Prostate gland (tissue), 2 donors: Measurements from ENCODE around the gene SLC35E3.

Experiments used
- POLR2A ChIP-seq: fragments of 450-650 bp; IDR thresholded peaks from one replicate; pipeline ENCODE4 v1.6.1; 2016; ENCODE audit warnings: antibody characterized with exemption, mild to moderate bottlenecking
- POLR2AphosphoS5 ChIP-seq: sonication (generic); formaldehyde crosslinking; IDR thresholded peaks from one replicate; pipeline ENCODE4 v1.6.1; 2017; ENCODE audit warnings: antibody characterized with exemption
- TF ChIP-seq, protein P1 (sequence below), 4 experiments: fragments of 200-600 bp in 2 of 4; fragments of 450-650 bp in 2 of 4; sonication (generic) in 2 of 4; IDR thresholded peaks; 1 replicate in 3 of 4; 2 replicates in 1 of 4; pipeline ENCODE4 v1.5.1; 2016 to 2019; ENCODE audit warnings: antibody characterized with exemption in 4 of 4, mild to moderate bottlenecking in 2 of 4, moderate library complexity in 2 of 4

GRCh38 chr12:68806488-68807237, 60.7 kb downstream of the SLC35E3 start:
- TF ChIP-seq, protein P1, sequence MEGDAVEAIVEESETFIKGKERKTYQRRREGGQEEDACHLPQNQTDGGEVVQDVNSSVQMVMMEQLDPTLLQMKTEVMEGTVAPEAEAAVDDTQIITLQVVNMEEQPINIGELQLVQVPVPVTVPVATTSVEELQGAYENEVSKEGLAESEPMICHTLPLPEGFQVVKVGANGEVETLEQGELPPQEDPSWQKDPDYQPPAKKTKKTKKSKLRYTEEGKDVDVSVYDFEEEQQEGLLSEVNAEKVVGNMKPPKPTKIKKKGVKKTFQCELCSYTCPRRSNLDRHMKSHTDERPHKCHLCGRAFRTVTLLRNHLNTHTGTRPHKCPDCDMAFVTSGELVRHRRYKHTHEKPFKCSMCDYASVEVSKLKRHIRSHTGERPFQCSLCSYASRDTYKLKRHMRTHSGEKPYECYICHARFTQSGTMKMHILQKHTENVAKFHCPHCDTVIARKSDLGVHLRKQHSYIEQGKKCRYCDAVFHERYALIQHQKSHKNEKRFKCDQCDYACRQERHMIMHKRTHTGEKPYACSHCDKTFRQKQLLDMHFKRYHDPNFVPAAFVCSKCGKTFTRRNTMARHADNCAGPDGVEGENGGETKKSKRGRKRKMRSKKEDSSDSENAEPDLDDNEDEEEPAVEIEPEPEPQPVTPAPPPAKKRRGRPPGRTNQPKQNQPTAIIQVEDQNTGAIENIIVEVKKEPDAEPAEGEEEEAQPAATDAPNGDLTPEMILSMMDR (IDR thresholded peaks at IDR 0.05) = no peak
- no peak for TF ChIP-seq POLR2AphosphoS5
- TF ChIP-seq POLR2A = no peak
